BLaER1 treated with 17β-estradiol and CSF1 and Interleukin-3, amounts not matched to agents 10 nM and 100 nM (cell line): Measurements from ENCODE around the gene IL1R2.
A peak's percentile ranks its signal among the peaks of the same experiment; 100 is the strongest.

Source experiments
- H3K27ac ChIP-seq, 11 experiments: shearing (Covaris generic); formaldehyde crosslinking; 2 replicates each; pipeline ENCODE4 v1.8.1; 2022
- H3K27me3 ChIP-seq, 11 experiments: shearing (Covaris generic); formaldehyde crosslinking; 2 replicates each; pipeline ENCODE4 v1.8.1; 2022
- H3K36me3 ChIP-seq, 11 experiments: shearing (Covaris generic); formaldehyde crosslinking; 2 replicates each; pipeline ENCODE4 v1.8.1; 2022
- H3K4me1 ChIP-seq, 10 experiments: shearing (Covaris generic); formaldehyde crosslinking; 2 replicates each; pipeline ENCODE4 v1.8.1; 2022
- H3K4me2 ChIP-seq, 11 experiments: shearing (Covaris generic); formaldehyde crosslinking; 2 replicates each; pipeline ENCODE4 v1.8.1; 2022
- H3K4me3 ChIP-seq, 10 experiments: shearing (Covaris generic); formaldehyde crosslinking; 2 replicates each; pipeline ENCODE4 v1.8.1; 2022
- H3K9ac ChIP-seq, 11 experiments: shearing (Covaris generic); formaldehyde crosslinking; 2 replicates each; pipeline ENCODE4 v1.8.1; 2022
- H3K9me3 ChIP-seq, 11 experiments: shearing (Covaris generic); formaldehyde crosslinking; replicated peaks in 1 of 11; 2 replicates each; pipeline ENCODE4 v1.8.1; 2022
- H4K20me1 ChIP-seq, 11 experiments: shearing (Covaris generic); formaldehyde crosslinking; 2 replicates each; pipeline ENCODE4 v1.8.1; 2022
- Cebpa-rat ChIP-seq, 11 experiments: shearing (Covaris generic); IDR thresholded peaks; 2 replicates each; pipeline ENCODE4 v1.8.1; 2022

IL1R2 gene

GRCh38 chr2:101956465-101957438 lies 35.0 kb upstream of the IL1R2 start:
- Histone ChIP-seq H3K9ac (no peak overlapping the region), H3K27ac (peak overlapping the region in 3 of 11 experiments; percentile 49 to 76 (median 70); a peak in 4 of 22 replicates), H4K20me1 (no peaks in the 10 kb centered on the region), H3K9me3 (peaks cover 5 to 28% (median 11%) of the 10 kb centered on the region in 11 experiments; a peak in 16 of 22 replicates), H3K4me1 (peaks cover 0 to 56% (median 3%) of the 10 kb centered on the region in 10 experiments; a peak in 7 of 20 replicates), H3K4me2 (peak overlapping the region in 2 of 11 experiments; percentile 50 to 87; a peak in 2 of 22 replicates), H3K27me3 (no peaks in the 10 kb centered on the region), H3K36me3 (no peaks in the 10 kb centered on the region), H3K4me3 (no peak overlapping the region)
- no peak for TF ChIP-seq Cebpa-rat (IDR thresholded peaks at IDR 0.05)

DNA sequence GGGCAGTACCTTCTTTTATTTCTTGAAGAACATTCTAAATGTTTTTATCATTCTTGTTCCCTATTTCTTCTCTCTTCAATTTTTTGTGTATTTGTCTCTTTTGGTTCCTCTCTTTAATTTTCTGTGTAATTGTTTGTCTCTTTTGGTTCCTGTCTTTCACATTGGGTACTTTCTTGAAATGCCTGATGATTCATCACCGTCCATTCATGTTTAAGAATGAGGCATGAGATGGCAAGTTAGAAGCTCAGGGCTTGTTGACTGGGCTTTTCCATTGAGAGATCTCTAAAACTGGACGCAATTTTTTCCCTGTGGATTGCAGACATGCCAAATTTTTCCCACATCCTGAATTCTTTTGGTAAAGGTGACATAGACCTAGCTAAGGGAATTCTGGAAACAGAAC lies 33.7 kb upstream of the IL1R2 start:
- peaks cover 0 to 65% (median 5%) of the 10 kb centered on the region in 10 experiments; a peak in 7 of 20 replicates for H3K4me1 ChIP-seq
- no peak overlapping the region for H3K4me3 ChIP-seq
- peak overlapping the region in 4 of 11 experiments; percentile 0 to 87 (median 70); a peak in 6 of 22 replicates for H3K4me2 ChIP-seq
- H4K20me1 ChIP-seq, result no peaks in the 10 kb centered on the region
- H3K27me3 ChIP-seq, result no peaks in the 10 kb centered on the region
- TF ChIP-seq Cebpa-rat (IDR thresholded peaks at IDR 0.05), result no peak
- H3K36me3 ChIP-seq, result no peaks in the 10 kb centered on the region
- peaks cover 5 to 28% (median 11%) of the 10 kb centered on the region in 11 experiments; a peak in 15 of 22 replicates for H3K9me3 ChIP-seq
- peak overlapping the region in 2 of 11 experiments; percentile 23; a peak in 1 of 22 replicates for H3K9ac ChIP-seq
- H3K27ac ChIP-seq, result peak overlapping the region in 5 of 11 experiments; percentile 31 to 76 (median 51); a peak in 10 of 22 replicates

- Histone ChIP-seq H3K27me3 (no peaks in the 10 kb centered on the region), H4K20me1 (no peaks in the 10 kb centered on the region), H3K36me3 (no peaks in the 10 kb centered on the region), H3K4me2 (peak overlapping the region in 2 of 11 experiments; percentile 8 to 53; a peak in 3 of 22 replicates), H3K4me3 (no peak overlapping the region), H3K4me1 (peaks cover 0 to 76% (median 3%) of the 10 kb centered on the region in 10 experiments; a peak in 7 of 20 replicates), H3K9me3 (peaks cover 5 to 26% (median 11%) of the 10 kb centered on the region in 11 experiments; a peak in 15 of 22 replicates), H3K27ac (0 out of 22 replicates have a peak overlapping the region, but pooled peaks of 1 of the 11 experiments have one; percentile 7), H3K9ac (no peak overlapping the region)
- TF ChIP-seq Cebpa-rat (IDR thresholded peaks at IDR 0.05), result no peak
These were observed 30.9 kb upstream of the IL1R2 start for GRCh38 chr2:101960819-101961337.

GRCh38 chr2:101961338-101962191 lies 30.2 kb upstream of the IL1R2 start:
- no peaks in the 10 kb centered on the region for H4K20me1 ChIP-seq
- H3K9ac ChIP-seq, result no peak overlapping the region
- peak overlapping the region in 2 of 11 experiments; percentile 8 to 53; a peak in 3 of 22 replicates for H3K4me2 ChIP-seq
- no peak overlapping the region; a peak in 1 of 22 replicates for H3K27ac ChIP-seq
- no peak overlapping the region for H3K4me3 ChIP-seq
- no peaks in the 10 kb centered on the region for H3K36me3 ChIP-seq
- TF ChIP-seq Cebpa-rat (IDR thresholded peaks at IDR 0.05), result no peak
- H3K27me3 ChIP-seq, result no peaks in the 10 kb centered on the region
- peaks cover 5 to 21% (median 9%) of the 10 kb centered on the region in 11 experiments; a peak in 14 of 22 replicates for H3K9me3 ChIP-seq
- peaks cover 0 to 72% (median 3%) of the 10 kb centered on the region in 10 experiments; a peak in 7 of 20 replicates for H3K4me1 ChIP-seq

- peaks cover 0 to 72% (median 3%) of the 10 kb centered on the region in 10 experiments; a peak in 7 of 20 replicates for H3K4me1 ChIP-seq
- no peaks in the 10 kb centered on the region for H3K36me3 ChIP-seq
- no peaks in the 10 kb centered on the region for H3K27me3 ChIP-seq
- H3K9ac ChIP-seq, result no peak overlapping the region
- no peaks in the 10 kb centered on the region for H4K20me1 ChIP-seq
- no peak overlapping the region for H3K4me3 ChIP-seq
- peak overlapping the region in 1 of 11 experiments; percentile 36; a peak in 2 of 22 replicates for H3K4me2 ChIP-seq
- peaks cover 1 to 14% (median 5%) of the 10 kb centered on the region in 11 experiments; a peak in 14 of 22 replicates for H3K9me3 ChIP-seq
- H3K27ac ChIP-seq, result no peak overlapping the region; a peak in 1 of 22 replicates
- TF ChIP-seq Cebpa-rat (IDR thresholded peaks at IDR 0.05), result no peak
These were observed 29.5 kb upstream of the IL1R2 start for GRCh38 chr2:101962309-101962708.

DNA sequence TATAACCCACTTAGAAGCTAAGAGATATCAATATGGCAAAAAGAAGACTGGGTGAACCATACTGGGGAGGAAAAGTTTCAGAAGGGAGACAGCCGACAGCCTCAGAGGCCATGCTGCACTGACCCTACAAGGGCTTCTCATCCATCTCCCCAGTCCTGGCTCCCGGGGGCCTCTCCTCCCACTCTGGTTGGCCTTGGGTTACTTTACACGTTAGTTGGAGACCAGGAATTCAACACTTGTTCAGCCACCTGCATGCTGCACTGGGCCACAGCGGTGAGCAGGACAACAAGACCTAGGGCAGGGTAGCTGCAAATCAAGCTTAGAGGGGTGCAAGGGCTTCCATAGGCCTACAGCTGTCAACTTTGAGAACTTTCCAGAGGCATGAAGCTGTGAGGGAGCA lies 28.6 kb upstream of the IL1R2 start:
- Histone ChIP-seq H3K36me3 (no peaks in the 10 kb centered on the region), H3K27me3 (no peaks in the 10 kb centered on the region), H3K4me2 (peak overlapping the region in 1 of 11 experiments; percentile 14; a peak in 1 of 22 replicates), H4K20me1 (no peaks in the 10 kb centered on the region), H3K4me1 (peaks cover 0 to 72% (median 1%) of the 10 kb centered on the region in 10 experiments; a peak in 6 of 20 replicates), H3K27ac (no peak overlapping the region), H3K9me3 (0 out of 22 replicates have a peak, but pooled peaks cover 0 to 9% (median 0%) of the 10 kb centered on the region in 11 experiments), H3K4me3 (no peak overlapping the region), H3K9ac (no peak overlapping the region)
- TF ChIP-seq Cebpa-rat (IDR thresholded peaks at IDR 0.05), result no peak

GRCh38 chr2:101967826-101968513 lies 23.8 kb upstream of the IL1R2 start:
- H3K27ac ChIP-seq, result 0 out of 22 replicates have a peak overlapping the region, but pooled peaks of 1 of the 11 experiments have one; percentile 7
- peaks cover 8 to 37% (median 26%) of the 10 kb centered on the region in 11 experiments; a peak in 17 of 22 replicates for H3K9me3 ChIP-seq
- H3K9ac ChIP-seq, result no peak overlapping the region
- no peak overlapping the region for H3K4me3 ChIP-seq
- H3K4me1 ChIP-seq, result peaks cover 0 to 66% (median 9%) of the 10 kb centered on the region in 10 experiments; a peak in 10 of 20 replicates
- TF ChIP-seq Cebpa-rat (IDR thresholded peaks at IDR 0.05), result peak in 10 of 11 experiments; percentile 29 to 78 (median 52); a peak in 14 of 22 replicates
- H3K36me3 ChIP-seq, result no peaks in the 10 kb centered on the region
- H3K4me2 ChIP-seq, result peak overlapping the region in 3 of 11 experiments; percentile 34 to 61 (median 39); a peak in 6 of 22 replicates
- H4K20me1 ChIP-seq, result no peaks in the 10 kb centered on the region
- H3K27me3 ChIP-seq, result no peaks in the 10 kb centered on the region
